Activated naive CD4-positive, alpha-beta T cell (primary cell): ENCODE data around the gene PMPCB.
A peak's percentile ranks its signal among the peaks of the same experiment; 100 is the strongest.
"Not testable (repeated sequence)": the region's sequence is repeated elsewhere in the genome, so short reads cannot be mapped to it uniquely, and the experiment has no call there.

Experiments used
- DNase-seq, 4 experiments: peaks; one replicate each; lab custom pipeline; 2025; lab: John Stamatoyannopoulos, UW

Gene PMPCB

GRCh38 chr7:103296901-103297836, at the start of gene PMPCB:
TSS of gene PMPCB (plus strand) at chr7:103297435. CDS start at chr7:103297460, 25 bp downstream.
- peak; percentile 94 to 97 (median 95) for DNase-seq

DNA sequence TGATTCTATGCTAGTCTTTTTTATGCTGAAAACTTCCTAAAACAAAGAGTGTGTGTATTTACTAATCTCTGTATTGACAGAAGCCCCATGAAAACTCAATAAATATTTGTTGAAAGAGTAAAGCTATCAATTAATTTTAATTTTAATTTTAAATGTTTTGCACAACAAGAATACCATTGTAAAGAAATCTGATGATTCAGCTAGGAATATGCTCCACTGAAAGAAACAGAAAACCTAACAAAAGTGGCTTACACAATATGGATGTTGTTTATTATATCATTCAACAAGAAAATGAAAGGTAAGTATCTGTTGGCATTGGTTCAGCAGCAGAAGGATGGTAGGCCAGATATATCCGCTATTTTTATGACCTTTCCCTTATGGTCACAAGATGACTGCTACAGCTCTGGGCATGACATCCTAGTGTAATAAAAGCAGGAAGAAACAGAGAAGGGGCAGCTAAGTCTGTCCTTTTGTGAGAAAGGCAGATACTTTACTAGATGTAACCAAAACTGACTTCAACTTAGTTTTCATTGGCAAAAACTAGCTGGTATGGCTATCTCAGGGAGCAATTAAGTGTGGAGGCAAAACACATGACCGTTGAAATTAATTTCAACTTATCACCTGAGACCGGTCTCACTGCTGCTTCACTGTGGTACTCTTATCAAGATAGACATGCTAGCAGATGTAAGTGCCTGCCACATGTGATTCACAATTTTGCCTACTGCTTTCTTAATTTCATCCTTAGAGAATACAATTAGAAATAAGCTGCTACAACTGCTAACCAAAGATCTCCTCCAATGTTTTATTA, 43.3 kb upstream of the PMPCB start:
- not testable (repeated sequence) for DNase-seq

- not testable (repeated sequence) for DNase-seq
Observed at GRCh38 chr7:103264054-103264453, 33.2 kb upstream of the PMPCB start.

GRCh38 chr7:103266229-103266628, 31.0 kb upstream of the PMPCB start:
- not testable (repeated sequence) for DNase-seq

GRCh38 chr7:103273374-103273773, 23.9 kb upstream of the PMPCB start:
- not testable (repeated sequence) for DNase-seq

DNA sequence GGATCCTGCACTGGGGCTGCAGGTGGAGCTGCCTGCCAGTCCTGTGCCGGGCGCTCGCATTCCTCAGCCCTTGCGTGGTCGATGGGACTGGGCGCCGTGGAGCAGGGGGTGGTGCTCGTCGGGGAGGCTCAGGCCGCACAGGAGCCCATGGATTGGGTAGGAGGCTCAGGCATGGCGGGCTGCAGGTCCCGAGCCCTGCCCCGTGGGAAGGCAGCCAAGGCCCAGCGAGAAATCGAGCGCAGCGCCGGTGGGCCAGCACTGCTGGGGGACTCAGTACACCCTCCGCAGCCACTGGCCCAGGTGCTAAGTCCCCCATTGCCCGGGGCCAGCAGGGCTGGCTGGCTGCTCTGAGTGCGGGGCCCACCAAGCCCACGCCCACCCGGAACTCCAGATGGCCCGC, 22.4 kb upstream of the PMPCB start:
- not testable (repeated sequence) for DNase-seq

GRCh38 chr7:103278195-103278594, 19.0 kb upstream of the PMPCB start:
- DNase-seq: not testable (repeated sequence)

DNA sequence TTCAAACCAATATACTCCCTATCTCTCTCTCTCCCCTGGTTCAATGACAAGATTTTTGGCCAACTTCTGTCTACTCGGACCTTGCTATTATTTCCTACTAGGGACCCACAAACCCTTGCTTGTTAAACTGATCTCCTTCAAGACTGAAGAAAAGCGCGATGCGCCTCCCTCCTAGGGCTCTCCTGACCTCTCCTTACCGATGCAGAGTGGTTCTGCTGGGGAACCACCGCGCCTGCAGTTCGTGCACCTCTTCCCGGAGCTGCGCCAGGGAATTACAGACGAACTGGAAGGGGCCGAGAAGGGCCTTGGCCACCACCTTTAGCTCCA, 17.6 kb upstream of the PMPCB start:
- peak in 1 of 4 experiments; percentile 25 for DNase-seq

DNA sequence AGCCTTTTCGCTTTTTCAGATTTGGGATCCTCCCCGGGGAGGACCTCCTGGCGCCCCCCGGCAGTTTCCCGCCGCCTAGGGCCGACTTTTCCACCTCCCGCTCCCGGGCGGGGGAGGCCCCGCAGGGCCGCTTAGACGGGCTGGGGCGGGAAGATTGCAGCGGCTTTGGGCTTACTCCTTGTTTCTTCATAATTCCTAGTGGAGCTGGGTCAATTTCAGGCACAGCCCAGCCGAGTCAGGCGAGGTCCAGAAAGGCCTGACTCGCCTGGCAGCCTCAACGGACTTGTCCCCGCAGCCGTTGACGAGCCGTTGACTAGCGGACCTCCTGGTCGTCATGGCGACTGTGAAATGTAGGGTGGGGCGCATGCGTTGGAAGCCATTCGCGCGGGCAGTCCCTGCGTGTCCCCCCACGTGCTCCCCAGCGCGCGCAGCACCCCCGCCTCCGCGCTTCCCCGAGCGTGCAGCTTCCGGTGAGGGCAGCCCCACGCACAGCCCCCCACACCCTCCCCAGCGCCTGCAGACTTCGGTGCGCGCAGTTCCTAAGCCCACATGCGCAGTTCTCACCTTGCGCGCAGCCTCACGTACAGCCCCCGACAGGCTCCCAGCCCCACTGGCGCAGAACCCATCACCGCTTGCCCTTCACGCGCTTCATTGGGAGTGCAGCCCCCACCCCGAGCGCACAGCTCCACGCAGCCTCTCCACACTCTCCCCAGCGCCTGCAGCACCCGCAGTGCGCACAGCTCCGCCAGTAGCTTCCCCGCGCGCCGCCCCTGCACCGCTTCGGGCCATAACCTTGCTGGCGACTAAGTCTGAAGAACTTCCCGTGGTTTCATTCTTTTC, 17.1 kb upstream of the PMPCB start:
- DNase-seq: peak; percentile 62 to 87 (median 77)

- not testable (repeated sequence) for DNase-seq
Observed at GRCh38 chr7:103280803-103281155, 16.5 kb upstream of the PMPCB start.

DNA sequence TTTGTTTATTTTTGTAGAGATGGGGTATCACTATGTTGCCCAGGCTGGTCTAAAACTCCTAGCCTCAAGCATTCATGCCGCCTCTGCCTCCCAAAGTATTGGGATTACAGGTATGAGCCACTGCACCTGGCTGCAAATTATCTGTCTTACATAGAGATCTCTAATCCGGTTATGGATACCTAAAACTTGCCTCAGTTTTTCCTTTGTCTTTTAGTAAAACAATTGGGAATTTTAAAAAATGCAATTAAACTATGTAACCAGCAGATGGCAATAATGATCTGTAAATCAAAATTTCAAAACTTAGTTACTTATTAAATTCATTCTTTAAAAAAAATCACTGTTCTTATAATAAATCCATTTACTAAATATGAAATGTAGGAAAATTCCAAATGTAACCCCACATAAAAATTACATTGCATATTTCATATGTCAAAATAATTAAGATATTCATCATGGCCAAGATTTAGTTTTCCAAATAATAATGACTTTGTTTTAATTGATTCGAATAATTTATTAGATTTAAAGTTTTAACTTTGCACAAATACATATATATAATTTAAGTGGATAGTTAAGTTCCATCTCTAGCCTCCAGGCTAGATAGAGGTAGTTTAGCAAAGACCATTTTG, 14.3 kb upstream of the PMPCB start:
- DNase-seq: not testable (repeated sequence)

DNA sequence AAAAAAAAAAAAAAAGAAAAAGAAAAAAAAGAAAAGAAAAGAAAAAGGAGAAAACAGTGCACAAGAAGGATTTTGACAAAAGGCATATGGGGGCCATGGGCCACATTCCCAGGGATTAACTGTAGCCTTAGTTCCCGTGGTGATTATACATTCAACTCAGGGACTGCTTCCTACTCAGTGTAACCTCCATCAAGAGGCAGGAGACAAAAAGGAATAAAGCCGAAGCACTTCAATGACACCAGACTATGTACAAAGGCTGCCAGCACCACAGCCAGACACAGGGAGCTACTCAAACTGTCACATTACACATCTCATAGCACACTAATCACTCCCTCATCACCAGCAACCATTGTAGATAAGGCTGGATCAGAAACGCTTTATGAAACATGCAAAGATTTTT, 5.1 kb upstream of the PMPCB start:
- DNase-seq: no peak

- DNase-seq: no peak
Observed at GRCh38 chr7:103293526-103293925, 3.7 kb upstream of the PMPCB start.

DNA sequence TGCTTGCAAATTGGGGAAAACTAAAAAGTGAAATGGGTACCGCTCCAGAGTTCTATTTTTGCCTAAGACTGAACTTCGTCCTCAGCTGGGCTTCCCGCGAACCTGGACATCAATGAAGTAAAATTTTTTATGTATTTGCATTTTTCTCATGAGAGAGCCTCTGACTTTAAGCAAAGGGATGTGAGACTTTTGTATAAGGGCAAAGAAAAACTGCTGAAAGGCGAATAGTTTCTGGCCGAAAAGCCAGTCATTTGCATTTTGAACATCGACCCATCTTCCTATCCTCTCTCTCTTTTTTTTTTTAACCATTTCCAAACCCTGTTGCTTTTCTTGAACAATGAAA, 573 bp downstream of the PMPCB start:
- no peak for DNase-seq

GRCh38 chr7:103299660-103300059, 2.4 kb downstream of the PMPCB start:
- no peak for DNase-seq

DNA sequence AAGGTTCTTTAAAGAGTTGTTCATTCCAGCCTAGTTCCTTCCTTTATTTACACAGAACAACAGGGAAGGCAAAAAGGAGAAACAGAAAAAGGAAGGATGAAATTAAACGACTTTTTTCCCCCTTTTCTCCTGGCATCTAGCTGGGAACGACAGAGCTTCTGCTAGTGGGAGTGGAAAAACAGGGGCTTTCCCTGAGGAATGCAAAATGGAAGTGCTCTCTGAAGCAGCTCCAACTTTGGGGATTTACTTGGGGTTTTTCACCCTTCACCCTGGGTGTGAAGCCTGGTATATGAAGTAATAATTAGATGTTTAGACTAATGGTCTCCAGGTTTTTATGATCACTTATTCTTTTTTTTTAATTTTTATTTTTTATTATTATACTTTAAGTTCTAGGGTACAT, 4.2 kb downstream of the PMPCB start:
- DNase-seq: no peak

DNA sequence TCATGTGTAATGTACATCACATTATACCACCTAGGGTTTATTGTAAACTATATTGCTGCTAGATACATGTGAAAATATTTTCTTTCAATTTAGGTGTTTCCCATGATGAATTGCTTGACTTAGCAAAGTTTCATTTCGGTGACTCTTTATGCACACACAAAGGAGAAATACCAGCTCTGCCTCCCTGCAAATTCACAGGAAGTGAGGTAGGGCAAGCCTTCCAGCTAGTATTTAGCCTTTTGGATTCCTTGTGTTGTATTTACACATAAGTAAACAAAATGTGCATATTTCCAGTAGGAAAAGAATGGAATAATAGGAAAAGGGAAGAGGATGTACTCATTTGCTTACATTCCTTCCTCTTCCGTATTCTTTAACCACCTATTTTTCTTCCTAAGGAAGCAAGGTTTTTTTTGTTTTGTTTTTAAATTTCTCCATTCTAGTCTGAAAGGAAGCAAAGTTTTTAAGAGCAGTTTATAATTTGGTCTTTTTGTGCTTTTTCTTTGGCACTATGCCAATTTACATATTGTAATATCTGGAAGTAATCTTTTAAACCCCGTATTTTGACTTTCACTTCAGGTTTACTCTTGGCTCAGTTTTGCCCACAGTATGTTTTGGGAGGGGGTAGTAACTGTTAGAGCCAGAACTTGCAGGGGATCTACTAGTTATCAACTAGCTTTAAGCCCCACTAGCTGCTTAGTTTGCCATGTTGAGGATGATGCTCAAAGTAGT, 10.4 kb downstream of the PMPCB start:
- no peak for DNase-seq

DNA sequence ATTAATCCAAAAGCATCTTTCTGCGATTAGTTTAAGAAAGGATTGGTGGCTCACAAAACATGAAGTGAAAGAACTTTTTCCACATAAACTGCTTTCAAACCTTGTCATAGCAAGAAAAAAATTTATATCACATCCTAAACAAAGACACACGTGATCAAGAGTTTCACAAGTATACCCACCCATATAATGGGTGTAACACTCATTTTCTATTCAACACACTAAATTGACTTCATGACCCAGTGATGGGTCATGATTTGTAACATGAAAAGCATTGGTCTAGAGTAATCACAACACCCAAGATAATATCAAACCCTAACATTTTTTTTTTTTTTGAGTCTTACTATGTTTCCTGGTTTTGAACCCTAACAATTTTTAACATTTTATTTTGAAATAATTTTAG, 17.6 kb downstream of the PMPCB start:
- no peak for DNase-seq

GRCh38 chr7:103316380-103316941, 19.2 kb downstream of the PMPCB start:
- no peak for DNase-seq

- no peak for DNase-seq
Observed at GRCh38 chr7:103317009-103317408, 19.8 kb downstream of the PMPCB start.

DNA sequence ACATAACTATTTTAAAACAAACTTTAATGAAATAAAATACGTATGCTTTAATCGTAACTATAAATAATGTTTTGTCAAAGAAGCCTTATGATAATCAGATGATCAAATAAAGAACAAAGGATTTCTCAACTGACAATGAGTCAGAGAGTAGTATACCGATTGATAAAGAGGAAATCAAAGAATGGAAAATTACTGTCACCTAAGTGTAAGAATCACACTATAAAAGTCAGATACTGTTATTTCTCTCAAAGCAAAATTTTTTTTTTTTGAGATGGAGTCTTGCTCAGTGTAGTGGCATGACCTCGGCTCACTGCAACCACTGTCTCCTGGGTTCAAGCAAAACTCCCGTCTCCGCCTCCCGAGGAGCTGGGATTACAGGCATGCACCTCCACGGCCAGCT, 28.5 kb downstream of the PMPCB start:
- no peak for DNase-seq
